Panc1 (cell line): ENCODE results near the gene CERS1. TPM values are rescaled to one million over a fixed set of nuclear protein-coding genes. Genes with fewer than 3 reads are reported as not detected.

Experiments
- ATAC-seq: fragments of 200-7000 bp; cut with Tn5 transposase; 2 replicates; pipeline ENCODE4 v1.9.1; 2020; ENCODE audit warnings: mild to moderate bottlenecking, moderate library complexity
- BruUV-seq: library from RNA; stranded (reverse); fragments of 400-500 nt; replicated peaks from 2 replicates; lab custom pipeline; 2021; lab: Mats Ljungman, UMichigan
- CTCF ChIA-PET: fragments of 300-600 bp; sonication (Branson Sonifier 250); formaldehyde crosslinking; loops from one replicate; lab custom pipeline; 2022; ENCODE audit warnings: antibody characterized with exemption; lab: Charles Lee
- POLR2A ChIA-PET: fragments of 300-600 bp; sonication (Branson Sonifier 250); formaldehyde crosslinking; loops from one replicate; lab custom pipeline; 2022; ENCODE audit warnings: antibody characterized with exemption; lab: Charles Lee
- DNase-seq: peaks from one replicate; pipeline ENCODE4 v3.0.0-alpha.2; 2010; ENCODE audit warnings: low read depth, low spot score
- H3K27ac ChIP-seq: 2 replicates; pipeline ENCODE4 v1.5.1; 2011; ENCODE audit warnings: mild to moderate bottlenecking, low read length, inconsistent platforms
- H3K27me3 ChIP-seq: fragments of 200-500 bp; sonication (Bioruptor generic); 2 replicates; pipeline ENCODE4 v1.6.0; 2014; ENCODE audit warnings: low read length, inconsistent platforms; ENCODE audit not compliant: control insufficient read depth, insufficient read depth
- H3K36me3 ChIP-seq: fragments of 200-500 bp; sonication (Bioruptor generic); 2 replicates; pipeline ENCODE4 v1.5.1; 2014; ENCODE audit warnings: inconsistent platforms, mild to moderate bottlenecking, low read length, moderate library complexity; ENCODE audit not compliant: control insufficient read depth, insufficient read depth
- H3K4me1 ChIP-seq: 2 replicates; pipeline ENCODE4 v1.5.1; 2011; ENCODE audit warnings: inconsistent platforms, mild to moderate bottlenecking, low read length, moderate library complexity; ENCODE audit not compliant: control insufficient read depth, insufficient read depth
- H3K4me3 ChIP-seq, 2 experiments: 2 replicates each; pipeline ENCODE4 v1.5.1; 2011 to 2012; ENCODE audit warnings: low read depth in 2 of 2, low read length in 2 of 2, mild to moderate bottlenecking in 2 of 2, inconsistent platforms in 1 of 2, moderate library complexity in 1 of 2
- H3K9me3 ChIP-seq: fragments of 200-500 bp; sonication (Bioruptor generic); 2 replicates; pipeline ENCODE4 v1.5.1; 2014; ENCODE audit warnings: low read depth, mild to moderate bottlenecking, inconsistent platforms, low read length, moderate library complexity; ENCODE audit not compliant: control insufficient read depth, insufficient read depth
- CTCF ChIP-seq: fragments of 450-650 bp; IDR thresholded peaks from 2 replicates; pipeline ENCODE4 v1.5.1; 2017; ENCODE audit warnings: mild to moderate bottlenecking
- POLR2AphosphoS5 ChIP-seq: IDR thresholded peaks from 2 replicates; pipeline ENCODE4 v1.6.1; 2012; ENCODE audit warnings: mild to moderate bottlenecking, low read depth, low read length, moderate library complexity
- SIN3A ChIP-seq: IDR thresholded peaks from 2 replicates; pipeline ENCODE4 v1.6.1; 2012; ENCODE audit warnings: low read depth, mild to moderate bottlenecking, low read length, moderate library complexity, borderline replicate concordance; ENCODE audit not compliant: insufficient read depth
- TCF7L2 ChIP-seq: IDR thresholded peaks from 2 replicates; pipeline ENCODE4 v1.6.1; 2011; ENCODE audit warnings: mild to moderate bottlenecking, low read depth, low read length, inconsistent platforms
- in situ Hi-C: cut with HindIII; loops from 2 replicates; pipeline ENCODE4 v1.10.0; 2016; ENCODE audit warnings: low sequenced_read_pairs, low pct_unique_long_range_greater_than_20kb
- intact Hi-C: fragments of 100-400 bp; cut with micrococcal nuclease; formaldehyde crosslinking; loops from one replicate; pipeline ENCODE4 v1.10.0; 2022; ENCODE audit not compliant: unreplicated experiment
- total RNA-seq: library from RNA; stranded (reverse); gene quantifications from one replicate; pipeline ENCODE4 v1.2.1, GENCODE V29; 2021; ENCODE audit not compliant: unreplicated experiment
- TF ChIP-seq, protein P1 (sequence below), 2 experiments: IDR thresholded peaks; 2 replicates each; pipeline ENCODE4 v1.6.1; 2011 to 2012; ENCODE audit warnings: low read depth in 2 of 2, control low read depth in 1 of 2, low read length in 1 of 2, mild to moderate bottlenecking in 1 of 2, moderate library complexity in 1 of 2; ENCODE audit not compliant: insufficient read depth in 1 of 2

CERS1 gene
- total RNA-seq, 1 experiment from 2014 or later: 4.5 TPM

GRCh38 chr19:18920400-18920799, 24.4 kb upstream of the CERS1 start:
- DNase-seq (no peak), ATAC-seq (no peak)
- no peaks in the 10 kb centered on the region for H3K27me3 ChIP-seq
- H3K9me3 ChIP-seq: no peaks in the 10 kb centered on the region
- TF ChIP-seq POLR2AphosphoS5: no peak
- TF ChIP-seq, protein P1, sequence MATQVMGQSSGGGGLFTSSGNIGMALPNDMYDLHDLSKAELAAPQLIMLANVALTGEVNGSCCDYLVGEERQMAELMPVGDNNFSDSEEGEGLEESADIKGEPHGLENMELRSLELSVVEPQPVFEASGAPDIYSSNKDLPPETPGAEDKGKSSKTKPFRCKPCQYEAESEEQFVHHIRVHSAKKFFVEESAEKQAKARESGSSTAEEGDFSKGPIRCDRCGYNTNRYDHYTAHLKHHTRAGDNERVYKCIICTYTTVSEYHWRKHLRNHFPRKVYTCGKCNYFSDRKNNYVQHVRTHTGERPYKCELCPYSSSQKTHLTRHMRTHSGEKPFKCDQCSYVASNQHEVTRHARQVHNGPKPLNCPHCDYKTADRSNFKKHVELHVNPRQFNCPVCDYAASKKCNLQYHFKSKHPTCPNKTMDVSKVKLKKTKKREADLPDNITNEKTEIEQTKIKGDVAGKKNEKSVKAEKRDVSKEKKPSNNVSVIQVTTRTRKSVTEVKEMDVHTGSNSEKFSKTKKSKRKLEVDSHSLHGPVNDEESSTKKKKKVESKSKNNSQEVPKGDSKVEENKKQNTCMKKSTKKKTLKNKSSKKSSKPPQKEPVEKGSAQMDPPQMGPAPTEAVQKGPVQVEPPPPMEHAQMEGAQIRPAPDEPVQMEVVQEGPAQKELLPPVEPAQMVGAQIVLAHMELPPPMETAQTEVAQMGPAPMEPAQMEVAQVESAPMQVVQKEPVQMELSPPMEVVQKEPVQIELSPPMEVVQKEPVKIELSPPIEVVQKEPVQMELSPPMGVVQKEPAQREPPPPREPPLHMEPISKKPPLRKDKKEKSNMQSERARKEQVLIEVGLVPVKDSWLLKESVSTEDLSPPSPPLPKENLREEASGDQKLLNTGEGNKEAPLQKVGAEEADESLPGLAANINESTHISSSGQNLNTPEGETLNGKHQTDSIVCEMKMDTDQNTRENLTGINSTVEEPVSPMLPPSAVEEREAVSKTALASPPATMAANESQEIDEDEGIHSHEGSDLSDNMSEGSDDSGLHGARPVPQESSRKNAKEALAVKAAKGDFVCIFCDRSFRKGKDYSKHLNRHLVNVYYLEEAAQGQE (IDR thresholded peaks at IDR 0.05; ENCODE audit: insufficient read depth in 1 of 2, low read depth in 2 of 2, low read length in 1 of 2): no peak
- TF ChIP-seq SIN3A: no peak
- no peak for TF ChIP-seq CTCF
- no peak for TF ChIP-seq TCF7L2
- no peaks in the 10 kb centered on the region; the same call in 1 of the 2 replicates for H3K36me3 ChIP-seq
- no TSS peak for BruUV-seq
- intact Hi-C loops: no loop called here
- peak overlapping the region; percentile 79 to 87 for H3K4me3 ChIP-seq
- 0 out of 2 replicates have a peak, but pooled peaks cover 2% of the 10 kb centered on the region for H3K4me1 ChIP-seq
- POLR2A ChIA-PET: interaction anchor here (0.5 kb wide), 1 partner anchor 29 kb away, joined by 4 read pairs; no protein-coding TSS in a partner anchor
- in situ Hi-C loops: no loop called here
- peak overlapping the region; percentile 80 for H3K27ac ChIP-seq
- CTCF ChIA-PET: interaction anchor here (1.3 to 1.7 kb wide), 2 partner anchors 66 kb away, joined by 3 to 6 read pairs; no protein-coding TSS in a partner anchor

- BruUV-seq: TSS peak; percentile 80
- H3K27me3 ChIP-seq: no peaks in the 10 kb centered on the region
- H3K27ac ChIP-seq: peak overlapping the region; percentile 80
- ATAC-seq: no peak
- intact Hi-C loops: no loop called here
- peak overlapping the region; percentile 79 to 87 for H3K4me3 ChIP-seq
- CTCF ChIA-PET: interaction anchor here (1.7 kb wide), 1 partner anchor 67 kb away, joined by 6 read pairs; no protein-coding TSS in a partner anchor
- in situ Hi-C loops: no loop called here
- TF ChIP-seq TCF7L2 (no peak), CTCF (no peak), SIN3A (no peak), POLR2AphosphoS5 (no peak)
- TF ChIP-seq, protein P1 (IDR thresholded peaks at IDR 0.05; ENCODE audit: insufficient read depth in 1 of 2, low read depth in 2 of 2, low read length in 1 of 2): no peak
- H3K9me3 ChIP-seq: no peaks in the 10 kb centered on the region
- no peak for DNase-seq
- POLR2A ChIA-PET: interaction anchor here (0.5 kb wide), 1 partner anchor 24 kb away, joined by 3 read pairs; no protein-coding TSS in a partner anchor
- H3K36me3 ChIP-seq: no peaks in the 10 kb centered on the region; the same call in 1 of the 2 replicates
- 0 out of 2 replicates have a peak, but pooled peaks cover 2% of the 10 kb centered on the region for H3K4me1 ChIP-seq
These were observed 23.9 kb upstream of the CERS1 start for GRCh38 chr19:18919900-18920214.
